Stimulated activated CD8-positive, alpha-beta memory T cell treated with anti-CD3 and anti-CD28 coated beads, Interleukin-15, amount 100 ng/mL, for 48 hours (primary cell): ENCODE measurements around the gene GALNS.
"Not testable (repeated sequence)": the region's sequence is repeated elsewhere in the genome, so short reads cannot be mapped to it uniquely, and the experiment has no call there.

Experiments used
- DNase-seq, 2 donors: peaks; one replicate each; pipeline ENCODE4 v3.0.0-alpha.2; 2020; ENCODE audit warnings: low read depth in 2 of 2

Gene GALNS

GRCh38 chr16:88838566-88838965 lies 18.2 kb downstream of the GALNS start:
- no peak for DNase-seq

- DNase-seq = no peak
Measured at GRCh38 chr16:88837806-88838205, 18.9 kb downstream of the GALNS start.

- no peak for DNase-seq
Measured at GRCh38 chr16:88836791-88837190, 20.0 kb downstream of the GALNS start.

GRCh38 chr16:88835818-88836217 lies 20.9 kb downstream of the GALNS start:
- no peak for DNase-seq

GRCh38 chr16:88835383-88835782 lies 21.4 kb downstream of the GALNS start:
- DNase-seq = no peak

GRCh38 chr16:88834670-88835069 lies 22.1 kb downstream of the GALNS start:
- DNase-seq = no peak

- no peak for DNase-seq
Measured at GRCh38 chr16:88833086-88833485, 23.7 kb downstream of the GALNS start.

- no peak for DNase-seq
Measured at GRCh38 chr16:88831838-88832237, 24.9 kb downstream of the GALNS start.

- DNase-seq = no peak
Measured at GRCh38 chr16:88830783-88831182, 26.0 kb downstream of the GALNS start.

GRCh38 chr16:88830258-88830657 lies 26.5 kb downstream of the GALNS start:
- DNase-seq = no peak

GRCh38 chr16:88828711-88829110 lies 28.0 kb downstream of the GALNS start:
- no peak for DNase-seq

- no peak for DNase-seq
Measured at GRCh38 chr16:88827727-88828126, 29.0 kb downstream of the GALNS start.

GRCh38 chr16:88826070-88826840 lies 30.5 kb downstream of the GALNS start:
- no peak for DNase-seq

GRCh38 chr16:88825146-88825545 lies 31.6 kb downstream of the GALNS start:
- no peak for DNase-seq

GRCh38 chr16:88824256-88825077 lies 32.3 kb downstream of the GALNS start:
- no peak for DNase-seq

GRCh38 chr16:88823646-88824045 lies 33.1 kb downstream of the GALNS start:
- not testable (repeated sequence) for DNase-seq

GRCh38 chr16:88822281-88823040 lies 34.3 kb downstream of the GALNS start:
- DNase-seq = no peak

GRCh38 chr16:88821168-88821850 lies 35.4 kb downstream of the GALNS start:
- no peak for DNase-seq

- no peak for DNase-seq
Measured at GRCh38 chr16:88820385-88821025, 36.2 kb downstream of the GALNS start.

- no peak for DNase-seq
Measured at GRCh38 chr16:88819126-88819525, 37.6 kb downstream of the GALNS start.

- DNase-seq = no peak
Measured at GRCh38 chr16:88818575-88818874, 38.2 kb downstream of the GALNS start.
